Smooth muscle cell (in vitro differentiated cells): ENCODE measurements around the gene TSSK6. TPM values are rescaled to one million over a fixed set of nuclear protein-coding genes. Genes with fewer than 3 reads are reported as not detected.

Experiments
- DNase-seq: peaks from one replicate; lab custom pipeline; 2025; ENCODE audit not compliant: unreplicated experiment; lab: John Stamatoyannopoulos, UW
- H2AFZ ChIP-seq: fragments of 200-600 bp; sonication (generic); 2 replicates; pipeline ENCODE4 v1.6.0; 2016; ENCODE audit warnings: antibody characterized with exemption, low read depth, mild to moderate bottlenecking
- H3F3A ChIP-seq: fragments of 200-600 bp; sonication (generic); 2 replicates; pipeline ENCODE4 v1.6.0; 2017; ENCODE audit warnings: antibody characterized with exemption, low read depth
- H3K27ac ChIP-seq: fragments of 200-600 bp; sonication (generic); 2 replicates; pipeline ENCODE4 v1.5.1; 2016; ENCODE audit warnings: low read depth, mild to moderate bottlenecking
- H3K27me3 ChIP-seq: fragments of 200-600 bp; sonication (generic); 2 replicates; pipeline ENCODE4 v1.6.1; 2016; ENCODE audit warnings: low read depth, mild to moderate bottlenecking
- H3K36me3 ChIP-seq: fragments of 200-600 bp; sonication (generic); 2 replicates; pipeline ENCODE4 v1.5.1; 2016; ENCODE audit warnings: low read depth
- H3K4me1 ChIP-seq: fragments of 200-600 bp; sonication (generic); 2 replicates; pipeline ENCODE4 v1.5.1; 2016; ENCODE audit warnings: low read depth
- H3K4me2 ChIP-seq: fragments of 200-600 bp; sonication (generic); 2 replicates; pipeline ENCODE4 v1.6.0; 2016; ENCODE audit warnings: mild to moderate bottlenecking
- H3K4me3 ChIP-seq: fragments of 200-600 bp; sonication (generic); 2 replicates; pipeline ENCODE4 v1.5.1; 2016; ENCODE audit warnings: mild to moderate bottlenecking
- H3K79me2 ChIP-seq: fragments of 200-600 bp; sonication (generic); 2 replicates; pipeline ENCODE4 v1.6.0; 2016; ENCODE audit warnings: low read depth, mild to moderate bottlenecking
- H3K9ac ChIP-seq: fragments of 200-600 bp; sonication (generic); 2 replicates; pipeline ENCODE4 v1.6.0; 2016; ENCODE audit warnings: low read depth
- H3K9me3 ChIP-seq: fragments of 200-600 bp; sonication (generic); replicated peaks from 2 replicates; pipeline ENCODE4 v1.5.1; 2016; ENCODE audit warnings: low read depth
- H4K20me1 ChIP-seq: fragments of 200-600 bp; sonication (generic); 2 replicates; pipeline ENCODE4 v1.6.0; 2016; ENCODE audit warnings: low read depth
- CTCF ChIP-seq: fragments of 200-600 bp; sonication (generic); IDR thresholded peaks from 2 replicates; pipeline ENCODE4 v1.5.1; 2017; ENCODE audit warnings: borderline replicate concordance, mild to moderate bottlenecking, antibody characterized with exemption; ENCODE audit not compliant: insufficient read depth, poor library complexity, severe bottlenecking
- WGBS: methylation state at CpG from one replicate; pipeline ENCODE4 v1.1.7; 2016; ENCODE audit warnings: low lambda C conversion rate; 5-methylcytosine and 5-hydroxymethylcytosine counted together
- polyA plus RNA-seq: library from polyadenylated mRNA; unstranded; fragments of >200 nt; fragmentation: Nextera tagmentation; extraction: Ambion mirVana; gene quantifications from 2 replicates; pipeline ENCODE4 v1.2.1, GENCODE V29; 2016
- total RNA-seq: library from RNA; depleted of rRNA; stranded (reverse); fragments of >200 nt; gene quantifications from 2 replicates; pipeline ENCODE4 v1.2.3, GENCODE V29; 2014

TSSK6 gene
- total and polyA plus RNA-seq, 2 experiments from 2014 or later, result 0.49 to 1.3 TPM

GRCh38 chr19:19543101-19543500 lies 27.8 kb upstream of the TSSK6 start:
- H3K4me2 ChIP-seq, result no peak overlapping the region
- no peaks in the 10 kb centered on the region for H3K79me2 ChIP-seq
- H3K27me3 ChIP-seq, result no peaks in the 10 kb centered on the region
- no peak overlapping the region for H3K4me3 ChIP-seq
- no peak for DNase-seq
- no peaks in the 10 kb centered on the region for H3K36me3 ChIP-seq
- peaks cover 4% of the 10 kb centered on the region for H3K4me1 ChIP-seq
- WGBS, result 98% methylated on average over 13 of the region's 13 CpGs
- H3F3A ChIP-seq, result no peaks in the 10 kb centered on the region
- no peaks in the 10 kb centered on the region for H4K20me1 ChIP-seq
- H3K27ac ChIP-seq, result no peak overlapping the region
- no peak for TF ChIP-seq CTCF
- no peaks in the 10 kb centered on the region for H3K9me3 ChIP-seq
- H2AFZ ChIP-seq, result no peak overlapping the region
- H3K9ac ChIP-seq, result no peak overlapping the region

- Histone ChIP-seq H4K20me1 (no peaks in the 10 kb centered on the region), H3K36me3 (no peaks in the 10 kb centered on the region), H3K4me3 (no peak overlapping the region), H3K27me3 (no peaks in the 10 kb centered on the region), H3K9me3 (no peaks in the 10 kb centered on the region), H2AFZ (no peak overlapping the region), H3F3A (no peaks in the 10 kb centered on the region), H3K79me2 (no peaks in the 10 kb centered on the region), H3K4me2 (no peak overlapping the region), H3K27ac (no peak overlapping the region), H3K4me1 (peaks cover 4% of the 10 kb centered on the region), H3K9ac (no peak overlapping the region)
- DNase-seq, result no peak
- 95% methylated on average over 12 of the region's 12 CpGs for WGBS
- TF ChIP-seq CTCF, result no peak
Observed at GRCh38 chr19:19542507-19542906, 27.2 kb upstream of the TSSK6 start.

GRCh38 chr19:19541616-19542015 lies 26.3 kb upstream of the TSSK6 start:
- Histone ChIP-seq H3K36me3 (no peaks in the 10 kb centered on the region), H3K27me3 (no peaks in the 10 kb centered on the region), H2AFZ (no peak overlapping the region), H3F3A (no peaks in the 10 kb centered on the region), H3K9ac (no peak overlapping the region), H3K79me2 (no peaks in the 10 kb centered on the region), H3K9me3 (no peaks in the 10 kb centered on the region), H3K27ac (no peak overlapping the region), H4K20me1 (no peaks in the 10 kb centered on the region), H3K4me2 (no peak overlapping the region), H3K4me1 (peaks cover 4% of the 10 kb centered on the region), H3K4me3 (no peak overlapping the region)
- DNase-seq, result no peak
- no peak for TF ChIP-seq CTCF
- WGBS, result 85% methylated on average over 15 of the region's 16 CpGs

GRCh38 chr19:19540715-19541515 lies 25.6 kb upstream of the TSSK6 start:
- Histone ChIP-seq H3K9me3 (no peaks in the 10 kb centered on the region), H3K79me2 (no peaks in the 10 kb centered on the region), H3K27me3 (no peaks in the 10 kb centered on the region), H3K4me1 (peaks cover 4% of the 10 kb centered on the region), H3K36me3 (no peaks in the 10 kb centered on the region), H2AFZ (no peak overlapping the region), H3F3A (no peaks in the 10 kb centered on the region), H3K27ac (no peak overlapping the region), H4K20me1 (no peaks in the 10 kb centered on the region), H3K9ac (no peak overlapping the region), H3K4me2 (peak overlapping the region; percentile 76), H3K4me3 (no peak overlapping the region)
- no peak for DNase-seq
- WGBS, result 37% methylated on average over 30 of the region's 45 CpGs
- no peak for TF ChIP-seq CTCF
